ENCODE data around the gene BBS2.
A peak's percentile ranks its signal among the peaks of the same experiment; 100 is the strongest.

BBS2 gene

GRCh38 chr16:56450275-56450985 is 69.4 kb downstream of the BBS2 start:
- Mint-ChIP-seq H3K9me3 (no peaks in the 10 kb centered on the region), H3K27me3 (ENCODE audit: low read depth) (no peaks in the 10 kb centered on the region), H3K4me1 (ENCODE audit: low read depth) (peaks cover 44% of the 10 kb centered on the region), H3K27ac (peak overlapping the region; percentile 94), H3K4me3 (peak overlapping the region; percentile 95), H3K36me3 (ENCODE audit: low read depth) (peaks cover 49% of the 10 kb centered on the region)
- DNase-seq (ENCODE audit: low spot score) = no peak

GRCh38 chr16:56448005-56448404 is 71.8 kb downstream of the BBS2 start:
- H3K27ac Mint-ChIP-seq = peak overlapping the region; percentile 46
- DNase-seq (ENCODE audit: low spot score) = no peak
- H3K4me3 Mint-ChIP-seq = peak overlapping the region; percentile 43
- H3K9me3 Mint-ChIP-seq = no peaks in the 10 kb centered on the region
- H3K27me3 Mint-ChIP-seq (ENCODE audit: low read depth) = no peaks in the 10 kb centered on the region
- peaks cover 43% of the 10 kb centered on the region for H3K36me3 Mint-ChIP-seq (ENCODE audit: low read depth)
- peaks cover 42% of the 10 kb centered on the region for H3K4me1 Mint-ChIP-seq (ENCODE audit: low read depth)

GRCh38 chr16:56447286-56447685 is 72.5 kb downstream of the BBS2 start:
- H3K36me3 Mint-ChIP-seq (ENCODE audit: low read depth) = peaks cover 46% of the 10 kb centered on the region

DNA sequence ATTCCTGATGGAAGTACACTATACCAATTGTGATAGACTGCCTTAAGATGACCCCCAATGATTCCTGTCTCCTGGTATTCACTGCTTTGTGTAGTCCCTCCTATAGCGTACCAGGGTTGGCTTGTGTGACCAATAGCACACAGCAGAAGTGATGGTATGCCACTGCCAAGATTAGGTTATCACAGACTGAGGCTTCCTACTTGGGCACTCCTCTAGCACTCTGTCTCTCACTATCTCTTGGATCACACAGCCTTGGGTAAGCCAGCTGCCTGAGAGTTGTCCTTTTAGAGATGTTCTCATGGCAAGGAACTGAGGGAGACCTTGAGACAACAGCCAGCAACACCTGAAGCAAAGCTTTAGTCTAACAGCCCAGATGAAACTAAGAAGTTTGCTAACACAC is 81.8 kb downstream of the BBS2 start:
- H3K27me3 Mint-ChIP-seq (ENCODE audit: low read depth) = no peaks in the 10 kb centered on the region
- no peaks in the 10 kb centered on the region for H3K9me3 Mint-ChIP-seq
- H3K36me3 Mint-ChIP-seq (ENCODE audit: low read depth) = peaks cover 50% of the 10 kb centered on the region

More at GRCh38 chr16:56447286-56447685, 72.5 kb downstream of the BBS2 start:
- Mint-ChIP-seq H3K27ac (no peak overlapping the region), H3K4me3 (peak overlapping the region; percentile 43), H3K9me3 (no peaks in the 10 kb centered on the region), H3K27me3 (ENCODE audit: low read depth) (no peaks in the 10 kb centered on the region), H3K4me1 (ENCODE audit: low read depth) (peaks cover 37% of the 10 kb centered on the region)
- no peak for DNase-seq (ENCODE audit: low spot score)

GRCh38 chr16:56436258-56436657 is 83.6 kb downstream of the BBS2 start:
- Mint-ChIP-seq H3K36me3 (ENCODE audit: low read depth) (peaks cover 50% of the 10 kb centered on the region), H3K9me3 (no peaks in the 10 kb centered on the region), H3K27me3 (ENCODE audit: low read depth) (no peaks in the 10 kb centered on the region), H3K4me3 (no peak overlapping the region), H3K27ac (no peak overlapping the region), H3K4me1 (ENCODE audit: low read depth) (peaks cover 5% of the 10 kb centered on the region)
- DNase-seq (ENCODE audit: low spot score) = no peak

More for the DNA sequence above, 81.8 kb downstream of the BBS2 start:
- Mint-ChIP-seq H3K4me3 (no peak overlapping the region), H3K4me1 (ENCODE audit: low read depth) (peaks cover 6% of the 10 kb centered on the region), H3K27ac (no peak overlapping the region)
- no peak for DNase-seq (ENCODE audit: low spot score)
